Measurements from ENCODE around the gene SMIM28.
"Not testable (repeated sequence)": the region's sequence is repeated elsewhere in the genome, so short reads cannot be mapped to it uniquely, and the experiment has no call there.

Gene SMIM28

DNA sequence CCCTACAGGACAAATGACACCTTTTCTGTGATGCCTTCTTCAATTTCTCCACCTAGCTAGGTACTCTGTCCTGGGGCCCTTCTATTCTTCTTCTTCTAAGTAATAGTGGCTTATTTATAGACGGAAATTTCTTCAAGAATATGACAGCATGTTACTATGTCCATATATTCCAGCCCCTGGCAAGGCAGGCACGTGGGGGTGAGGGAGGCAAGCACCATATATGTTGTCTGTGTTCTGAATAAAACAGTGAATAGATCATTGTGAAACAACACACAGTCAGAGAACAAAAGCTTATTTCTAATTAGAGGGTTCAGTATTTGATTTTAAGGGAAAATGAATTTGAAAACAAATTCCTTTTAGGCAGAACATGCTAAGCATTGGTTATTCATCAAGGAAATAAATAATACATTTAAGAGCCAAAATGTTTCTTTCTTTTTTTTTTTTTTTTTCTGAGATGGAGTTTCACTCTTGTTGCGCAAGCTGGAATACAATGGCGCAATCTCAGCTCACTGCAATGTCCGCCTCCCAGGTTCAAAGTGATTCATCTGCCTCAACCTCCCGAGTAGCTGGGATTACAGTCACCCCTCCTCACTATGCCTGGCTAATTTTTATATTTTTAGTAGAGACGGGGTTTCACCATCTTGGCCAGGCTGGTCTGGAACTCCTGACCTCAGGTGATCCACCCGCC, 32.5 kb downstream of the SMIM28 start:
- no peak for DNase-seq

GRCh38 chr6:138410972-138411880, 33.5 kb downstream of the SMIM28 start:
- DNase-seq = no peak

DNA sequence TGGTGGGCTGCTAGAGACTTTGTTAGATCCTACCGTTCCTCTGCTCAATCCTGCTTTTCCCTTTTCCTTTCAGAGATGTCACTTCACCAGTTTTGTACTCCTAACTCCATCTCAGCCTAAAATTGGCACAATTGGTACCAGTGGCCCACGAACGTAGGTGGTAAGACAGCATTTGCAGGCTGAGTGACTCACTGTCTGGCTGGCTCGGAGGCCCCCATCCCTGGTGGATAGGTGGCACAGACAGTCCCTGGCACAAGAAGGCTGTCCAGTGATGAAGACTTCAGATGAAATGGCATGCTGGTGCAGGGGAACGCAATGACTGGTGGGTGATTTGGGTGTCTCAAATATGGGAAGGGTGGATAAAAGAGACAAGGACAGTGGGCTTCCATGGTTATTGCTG, 37.4 kb downstream of the SMIM28 start:
- no peak for DNase-seq

DNA sequence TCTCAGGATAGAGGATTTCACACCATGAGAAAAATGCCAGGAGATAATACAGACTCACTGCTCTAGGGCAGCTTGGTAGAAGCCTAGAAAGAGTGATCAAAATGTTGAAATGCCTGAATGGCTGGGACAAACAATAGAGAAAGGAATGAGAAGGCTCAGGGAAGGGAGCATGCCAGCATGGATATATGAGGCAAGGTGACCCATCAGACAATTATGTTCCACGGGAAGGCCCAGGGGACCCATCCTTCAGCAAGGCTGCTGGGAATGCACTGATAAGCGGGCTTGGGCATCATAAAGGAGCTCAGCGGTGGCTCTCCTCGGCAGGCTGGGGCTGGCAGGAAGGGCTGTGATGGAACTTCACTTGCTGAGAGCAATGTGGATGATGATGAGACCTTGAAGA, 38.5 kb downstream of the SMIM28 start:
- DNase-seq = no peak

GRCh38 chr6:138417493-138418117, 39.9 kb downstream of the SMIM28 start:
- no peak for DNase-seq

DNA sequence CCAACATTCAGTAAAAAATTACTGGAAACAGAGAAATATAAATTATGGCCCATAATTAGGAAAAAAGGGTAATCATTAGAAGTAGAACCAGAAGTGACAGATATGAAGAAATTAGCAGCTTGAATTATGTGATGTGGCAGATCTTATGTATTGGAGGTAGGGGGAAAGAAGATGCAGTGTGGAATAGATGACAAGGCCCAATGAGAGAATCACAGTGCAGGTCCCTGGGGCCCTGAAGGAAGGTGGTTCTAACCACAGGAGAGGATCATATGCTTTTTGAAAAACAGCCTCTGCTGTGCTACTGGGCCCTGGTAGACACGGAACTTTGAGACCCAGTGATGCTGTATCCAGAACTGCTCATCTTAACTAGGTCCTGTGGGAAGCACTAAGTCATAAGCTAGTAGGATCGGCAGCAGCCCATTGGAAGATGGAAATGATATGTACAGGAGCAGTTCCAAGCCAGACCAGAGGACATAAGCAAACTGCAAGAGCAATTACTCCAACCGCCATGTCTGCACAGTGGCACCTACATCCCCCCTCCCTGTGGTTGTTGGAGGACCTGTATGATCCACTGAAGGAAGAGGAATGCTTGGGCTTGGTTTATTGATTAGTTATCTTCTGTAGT, 40.5 kb downstream of the SMIM28 start:
- DNase-seq = no peak

DNA sequence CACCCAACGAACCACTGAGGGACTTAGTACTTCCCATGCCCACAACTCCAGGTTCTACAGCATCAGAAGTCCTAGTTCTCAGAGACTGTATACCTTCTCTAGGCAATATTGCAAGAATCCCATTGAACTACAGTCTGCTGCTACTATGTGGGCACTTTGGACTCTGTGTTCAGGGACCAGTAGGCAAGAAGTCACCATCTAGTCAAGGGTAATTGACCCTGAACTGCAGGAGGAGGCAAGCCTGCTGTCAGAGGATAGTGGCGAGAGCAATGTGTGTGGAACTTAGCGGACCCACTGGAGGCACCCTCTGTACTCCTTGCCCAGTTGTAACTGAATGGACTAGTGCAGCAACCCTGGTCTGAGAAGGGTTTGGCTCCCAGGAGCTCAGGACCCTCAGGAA, 42.1 kb downstream of the SMIM28 start:
- no peak for DNase-seq

DNA sequence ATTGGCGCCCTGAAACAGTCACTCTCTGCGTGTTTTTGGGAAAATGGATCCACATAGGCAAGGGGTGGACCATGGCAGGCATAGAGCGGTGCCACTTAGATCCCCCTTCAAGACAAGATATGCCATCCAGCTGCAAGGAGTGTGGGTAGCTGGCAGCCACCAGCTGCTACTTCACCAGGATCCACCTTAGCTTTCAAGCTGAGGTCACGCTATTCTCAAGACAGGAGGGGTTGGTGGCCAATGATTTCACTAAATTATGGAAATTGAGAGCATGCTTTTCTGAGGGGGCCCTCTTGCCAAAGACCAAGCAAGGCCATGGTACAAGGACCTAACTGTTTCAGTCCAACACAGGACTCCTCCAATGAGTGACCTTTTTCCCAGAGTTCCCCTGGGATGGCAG, 42.7 kb downstream of the SMIM28 start:
- no peak for DNase-seq

DNA sequence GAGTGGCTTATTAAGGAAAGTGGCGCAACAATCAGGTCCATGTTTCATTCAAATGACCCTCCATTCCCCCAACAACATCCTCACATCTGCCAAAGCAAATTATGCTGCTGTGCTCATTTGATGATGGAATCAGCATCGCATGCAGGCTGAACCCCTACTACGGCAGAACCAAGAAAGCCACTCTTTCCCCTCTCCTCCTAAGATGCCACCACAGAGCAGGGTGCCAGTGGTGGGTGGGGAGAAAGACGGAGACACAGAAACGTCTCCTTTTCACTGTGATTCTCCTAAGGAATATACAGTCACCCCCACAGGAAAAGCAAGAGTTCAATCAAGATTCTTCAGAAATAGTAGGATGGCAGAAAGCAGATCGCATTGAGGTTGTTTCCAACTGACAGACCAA, 43.4 kb downstream of the SMIM28 start:
- DNase-seq = no peak

DNA sequence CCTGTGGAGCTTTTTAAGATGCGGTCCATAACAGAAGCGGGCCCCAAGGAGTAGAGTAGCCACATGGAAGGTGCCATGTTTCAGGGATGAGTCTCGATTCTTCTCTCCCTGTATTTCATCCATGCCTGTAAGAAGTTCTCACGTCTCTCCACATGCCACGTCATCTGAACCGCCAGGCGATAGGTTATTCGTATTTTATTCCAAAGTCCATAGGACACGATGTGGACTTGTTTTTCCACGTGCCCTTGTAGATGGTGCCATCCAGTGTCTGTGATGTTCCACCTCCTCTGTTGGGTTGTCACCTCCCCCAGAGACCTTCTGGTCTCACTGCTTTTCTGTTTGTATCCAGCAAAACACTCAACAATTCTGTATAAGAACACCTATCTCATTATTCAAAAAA, 43.9 kb downstream of the SMIM28 start:
- no peak for DNase-seq

DNA sequence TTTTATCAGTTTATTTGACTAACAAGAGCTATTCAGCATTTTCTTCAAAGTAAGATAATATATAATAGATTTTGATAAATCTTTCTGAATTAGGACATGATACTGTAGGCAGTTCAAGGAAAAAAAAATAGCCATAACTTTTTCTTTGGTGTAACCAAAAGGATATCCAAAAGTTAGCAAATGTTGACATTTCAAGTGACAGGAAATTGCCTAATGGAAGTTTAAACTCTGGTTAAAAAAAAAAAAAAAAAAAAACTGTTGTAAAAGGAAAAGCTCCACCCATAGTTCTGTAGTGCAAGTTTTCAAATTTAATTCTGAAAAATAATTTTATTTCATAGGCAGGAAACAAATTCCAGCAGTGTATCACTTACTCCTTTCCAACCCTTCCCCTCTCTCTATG, 45.2 kb downstream of the SMIM28 start:
- no peak for DNase-seq

GRCh38 chr6:138424004-138424904, 46.5 kb downstream of the SMIM28 start:
- DNase-seq = no peak

GRCh38 chr6:138425256-138425655, 47.6 kb downstream of the SMIM28 start:
- DNase-seq = not testable (repeated sequence)

GRCh38 chr6:138426500-138427123, 48.9 kb downstream of the SMIM28 start:
- DNase-seq = no peak

DNA sequence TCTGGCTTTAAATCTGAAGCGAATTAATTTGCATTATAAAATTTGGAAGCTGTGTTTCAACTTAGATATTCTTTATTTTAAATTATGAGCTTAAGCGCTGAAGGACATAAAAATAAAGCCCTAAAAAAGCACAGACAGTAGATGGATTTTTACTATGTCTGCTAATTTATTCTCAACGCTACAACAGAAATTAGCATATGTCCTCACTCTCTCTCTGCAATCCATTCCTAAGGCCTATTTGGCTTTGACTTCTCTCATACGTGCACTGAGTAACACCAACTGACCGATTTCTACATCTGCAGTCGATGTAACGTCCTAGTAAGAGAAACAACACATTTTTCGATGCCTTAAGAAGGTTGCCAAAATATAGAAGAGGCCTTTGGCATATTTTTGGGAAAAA, 50.0 kb downstream of the SMIM28 start:
- no peak for DNase-seq

DNA sequence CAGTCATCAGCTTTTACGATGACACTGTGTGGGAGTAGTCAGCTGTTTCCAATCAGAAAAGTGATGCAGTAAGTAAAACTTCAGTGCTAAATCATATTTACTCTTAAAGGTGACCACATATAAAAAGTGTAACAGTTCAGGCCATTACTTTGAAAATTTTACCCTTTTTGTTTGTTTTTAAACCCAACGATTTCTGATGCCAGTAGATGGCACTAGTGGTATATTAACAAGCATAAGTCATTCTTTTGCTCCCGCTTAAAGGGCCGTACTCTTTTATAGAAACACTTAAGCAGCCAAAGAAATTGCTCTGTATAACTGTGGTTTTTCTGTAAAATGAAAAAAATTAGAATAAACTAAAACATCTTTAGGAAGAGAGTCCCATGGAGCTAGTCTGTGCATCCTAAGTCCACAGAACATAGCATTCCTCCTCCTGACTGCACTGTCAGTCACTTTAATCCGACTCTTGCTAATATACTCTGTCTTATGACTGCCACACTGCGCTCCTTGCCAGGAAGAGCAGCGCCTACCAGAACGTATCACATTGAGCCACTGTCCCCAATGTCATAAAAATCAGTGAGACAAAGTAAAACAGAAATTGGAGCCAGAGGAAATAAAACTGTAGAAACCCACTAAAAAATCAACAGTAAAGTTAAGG, 51.4 kb downstream of the SMIM28 start:
- no peak for DNase-seq

GRCh38 chr6:138429761-138430160, 52.1 kb downstream of the SMIM28 start:
- no peak for DNase-seq

DNA sequence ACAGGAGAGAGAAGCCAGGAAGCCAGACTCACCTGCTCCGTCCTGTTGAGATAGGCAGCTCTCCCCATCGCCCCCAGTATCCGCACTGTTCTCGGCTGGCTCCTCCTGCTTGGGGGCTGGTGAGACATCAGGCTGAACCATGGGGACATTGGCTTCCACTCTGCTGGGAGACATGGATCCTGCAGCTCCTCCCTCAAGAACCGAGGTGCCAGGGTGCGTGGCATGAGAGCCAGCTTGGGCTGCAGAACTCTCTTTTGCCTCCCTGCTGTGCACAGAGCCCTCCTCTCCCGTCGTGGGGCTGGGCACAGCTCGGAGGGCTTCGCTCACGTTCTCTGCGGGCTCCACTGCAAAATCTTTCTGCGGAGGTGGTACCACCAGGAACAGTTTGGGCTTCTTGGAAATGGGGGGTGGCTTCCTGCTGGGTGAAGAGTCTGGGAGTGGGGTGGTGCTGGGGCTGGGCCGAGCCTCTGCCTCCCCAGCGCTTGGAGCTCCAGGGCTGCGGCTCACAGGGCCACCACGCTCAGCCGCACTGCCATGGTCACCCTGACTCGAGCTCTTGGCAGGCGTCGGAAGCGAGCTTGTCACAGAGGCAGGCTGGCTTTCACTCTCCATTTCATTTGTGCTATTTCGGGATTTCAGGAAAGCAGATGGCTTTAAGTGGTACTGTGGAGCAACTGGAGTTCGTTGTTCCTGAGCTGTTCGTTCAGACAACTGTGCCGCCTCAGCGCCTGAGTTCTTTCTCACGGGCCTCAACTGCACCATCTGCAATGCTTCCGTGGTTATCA, 52.8 kb downstream of the SMIM28 start:
- DNase-seq = no peak

GRCh38 chr6:138431256-138432062, 53.8 kb downstream of the SMIM28 start:
- no peak for DNase-seq

DNA sequence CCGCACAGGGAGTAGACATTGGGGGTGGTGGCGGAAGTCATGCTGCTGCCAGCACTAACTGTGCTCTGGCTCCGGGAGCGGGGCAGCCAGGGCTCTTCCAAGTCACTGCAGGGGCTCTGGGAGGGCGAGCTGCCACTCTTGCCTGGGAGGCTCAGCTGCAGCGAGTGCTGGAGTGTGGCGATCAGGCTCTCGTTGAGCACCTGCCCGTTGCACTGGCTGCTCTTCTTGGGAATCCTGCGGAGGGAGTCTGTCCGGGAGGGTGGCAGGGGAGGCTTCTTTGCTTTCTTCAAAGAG, 54.3 kb downstream of the SMIM28 start:
- no peak for DNase-seq

All from stimulated activated CD4-positive, alpha-beta T cell treated with anti-CD3 and anti-CD28 coated beads, Interleukin-12 subunit alpha, Interleukin-12 subunit beta, amount 100 ng/mL, for 4 hours (primary cell).